Measurements from ENCODE around the gene CACNA1B. TPM values are rescaled to one million over a fixed set of nuclear protein-coding genes. Genes with fewer than 3 reads are reported as not detected.
A peak's percentile ranks its signal among the peaks of the same experiment; 100 is the strongest.

CACNA1B gene
- total and polyA plus RNA-seq, 9 of the 15 experiments (the other 6 are each of a cell fraction or from before 2014, with no cell fraction given), result 0.01 to 0.04 TPM; not detected in 7

- peak; percentile 39; the same call in 1 of the 2 replicates for TF ChIP-seq PKNOX1 (IDR thresholded peaks at IDR 0.05)
- peak; percentile 33; the same call in 1 of the 2 replicates for TF ChIP-seq ATF3 (IDR thresholded peaks at IDR 0.05)
- TF ChIP-seq ATF3 (CRISPR knock-in tag; conservative IDR thresholded peaks at IDR 0.05), result no peak
These were observed 104.6 kb downstream of the CACNA1B start (continued) for GRCh38 chr9:137982200-137982599.

GRCh38 chr9:137984005-137984404 lies 106.4 kb downstream of the CACNA1B start:
- FAIRE-seq, result no peak
- WGBS (ENCODE audit: insufficient coverage, low coverage, missing lambda C conversion rate), result under 1% methylated on average over 16 of the region's 16 CpGs
- no peak for TF ChIP-seq ZNF584 (CRISPR knock-in tag; IDR thresholded peaks at IDR 0.05; ENCODE audit: low read depth)
- TF ChIP-seq FOXP1 (CRISPR knock-in tag; IDR thresholded peaks at IDR 0.05), result no peak
- no peak for TF ChIP-seq NFYB (IDR thresholded peaks at IDR 0.05; ENCODE audit: extremely low read depth, insufficient read length)
- TF ChIP-seq ZNF717 (CRISPR knock-in tag; IDR thresholded peaks at IDR 0.05), result no peak
- TF ChIP-seq SAP30 (IDR thresholded peaks at IDR 0.05; ENCODE audit: borderline replicate concordance, insufficient read depth, low read depth, low read length, poor library complexity, severe bottlenecking), result no peak
- no peak for TF ChIP-seq YY1 (IDR thresholded peaks at IDR 0.05; ENCODE audit: borderline replicate concordance in 1 of 3, control insufficient read depth in 1 of 3, extremely low read depth in 1 of 3, insufficient read depth in 3 of 3, insufficient read length in 1 of 3, insufficient replicate concordance in 2 of 3, low read depth in 1 of 3, low read length in 2 of 3)
- TF ChIP-seq ELF4 (CRISPR knock-in tag; IDR thresholded peaks at IDR 0.05), result no peak
- no peak for TF ChIP-seq GTF2A2 (tag; IDR thresholded peaks at IDR 0.05)
- no peak for TF ChIP-seq ELF2 (CRISPR knock-in tag; IDR thresholded peaks at IDR 0.05)
- TF ChIP-seq ATF6 (CRISPR knock-in tag; IDR thresholded peaks at IDR 0.05), result no peak
- no peak for TF ChIP-seq L3MBTL2 (IDR thresholded peaks at IDR 0.05)
- no peak for TF ChIP-seq POLR2G (IDR thresholded peaks at IDR 0.05; ENCODE audit: low read depth, low read length)
- TF ChIP-seq SNAPC5 (CRISPR knock-in tag; IDR thresholded peaks at IDR 0.05), result no peak
- TF ChIP-seq PYGO2 (tag; IDR thresholded peaks at IDR 0.05), result no peak

More at GRCh38 chr9:137984005-137984404, 106.4 kb downstream of the CACNA1B start:
- no peaks in the 10 kb centered on the region for H3K36me3 ChIP-seq (ENCODE audit: control insufficient read depth, insufficient read depth, low read length)
- no peaks in the 10 kb centered on the region for H3K9me1 ChIP-seq (ENCODE audit: control insufficient read depth, insufficient read depth, low read length)
- H3K4me2 ChIP-seq (ENCODE audit: insufficient read depth, low read length), result no peak overlapping the region
- peaks cover 8 to 52% of the 10 kb centered on the region in 2 experiments; a peak in 4 of 5 replicates for H3K27me3 ChIP-seq (ENCODE audit: control insufficient read depth in 2 of 2, insufficient read depth in 2 of 2, low read length in 2 of 2)
- intact Hi-C loops (cut with micrococcal nuclease), result no loop called here
- H3K4me3 ChIP-seq, result no peak overlapping the region
- no peaks in the 10 kb centered on the region for H3K79me2 ChIP-seq (ENCODE audit: control insufficient read depth, insufficient read depth, low read length)
- no peak overlapping the region for H3K27ac ChIP-seq (ENCODE audit: extremely low read depth, low read depth, low read length)
- DNase-seq (ENCODE audit: extremely low read depth in 1 of 4, low spot score in 3 of 4) (no peak), ATAC-seq (no peak)
- no peaks in the 10 kb centered on the region for H3K9me3 ChIP-seq (replicated peaks; ENCODE audit: control insufficient read depth, insufficient read depth, low read depth, low read length)
- no peak overlapping the region for H2AFZ ChIP-seq (ENCODE audit: low read depth, low read length)
- POLR2A ChIA-PET, result no interaction called here
- no peak overlapping the region; a peak in 1 of 4 replicates for H3K9ac ChIP-seq (ENCODE audit: insufficient read depth in 1 of 2, low read depth in 2 of 2, low read length in 2 of 2)
- H4K20me1 ChIP-seq (replicated peaks; ENCODE audit: control insufficient read depth, insufficient read depth, low read length), result 0 out of 2 replicates have a peak, but pooled peaks cover 3% of the 10 kb centered on the region
- BruUV-seq (replicated peaks), result no TSS peak
- in situ Hi-C loops (cut with MboI), result no loop called here
- CTCF ChIA-PET (ENCODE audit: low intra/inter-chr PET ratio), result no interaction called here
- no peaks in the 10 kb centered on the region for H3K4me1 ChIP-seq (replicated peaks in 1 of 2; ENCODE audit: control insufficient read depth in 2 of 2, insufficient read depth in 2 of 2, low read length in 2 of 2)
